ENCODE data around the gene CDH13.

CDH13 gene

DNA sequence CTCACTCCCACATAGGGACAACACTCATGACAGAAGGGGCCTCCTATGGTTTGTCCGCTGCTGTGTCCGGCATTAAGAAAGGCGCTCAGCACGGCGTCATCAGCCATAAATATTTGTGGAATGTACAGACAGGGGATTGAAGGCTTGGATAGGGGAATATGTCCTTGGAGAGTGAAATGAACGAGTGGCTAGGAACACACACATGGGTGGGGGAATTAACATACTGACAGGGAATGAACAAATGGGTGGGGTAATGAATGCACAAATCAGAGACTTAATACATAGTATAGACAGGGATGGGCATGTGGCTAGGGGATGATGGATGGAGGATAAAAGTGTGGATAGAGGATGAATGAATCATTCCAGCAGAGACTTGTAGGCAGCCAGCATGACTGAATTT, 1027.0 kb downstream of the CDH13 start:
- no peak for DNase-seq

DNA sequence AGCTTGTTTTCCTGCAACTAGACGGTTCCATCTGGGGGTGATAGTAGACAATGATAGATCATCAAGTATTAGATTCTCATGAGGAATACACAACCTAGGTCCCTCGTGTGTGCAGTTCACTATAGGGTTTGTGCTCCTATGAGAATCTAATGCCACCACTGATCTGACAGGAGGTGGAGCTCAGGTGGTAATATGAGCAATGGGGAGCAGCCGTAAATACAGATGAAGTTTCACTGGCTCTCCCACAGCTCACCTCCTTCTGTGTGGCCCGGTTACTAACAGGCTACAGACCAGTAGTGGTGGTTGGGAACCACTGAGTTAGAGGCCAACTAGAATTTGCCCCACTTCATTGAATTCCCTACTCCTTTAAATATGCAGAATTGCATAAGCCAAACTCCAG, 1033.5 kb downstream of the CDH13 start:
- no peak for DNase-seq

DNA sequence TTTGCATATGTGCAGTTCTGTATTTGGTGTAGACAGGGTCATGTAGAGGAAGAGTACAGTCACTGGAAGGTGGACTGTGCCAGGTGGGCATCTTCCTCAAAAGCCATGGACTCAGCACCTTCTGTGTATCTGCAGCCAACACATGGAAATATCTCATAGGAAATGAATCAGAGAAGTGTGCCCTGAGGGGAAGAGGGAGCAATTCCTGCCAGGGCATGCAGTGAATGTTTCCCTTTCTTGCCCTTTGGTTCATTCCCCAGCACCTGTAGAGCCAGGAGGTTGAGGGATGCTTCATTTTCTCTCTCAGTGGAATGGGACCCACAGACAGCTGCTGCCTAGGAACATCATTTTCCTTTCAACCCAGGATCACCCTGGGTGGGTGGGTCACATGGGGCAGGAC, 1034.9 kb downstream of the CDH13 start:
- DNase-seq: no peak

DNA sequence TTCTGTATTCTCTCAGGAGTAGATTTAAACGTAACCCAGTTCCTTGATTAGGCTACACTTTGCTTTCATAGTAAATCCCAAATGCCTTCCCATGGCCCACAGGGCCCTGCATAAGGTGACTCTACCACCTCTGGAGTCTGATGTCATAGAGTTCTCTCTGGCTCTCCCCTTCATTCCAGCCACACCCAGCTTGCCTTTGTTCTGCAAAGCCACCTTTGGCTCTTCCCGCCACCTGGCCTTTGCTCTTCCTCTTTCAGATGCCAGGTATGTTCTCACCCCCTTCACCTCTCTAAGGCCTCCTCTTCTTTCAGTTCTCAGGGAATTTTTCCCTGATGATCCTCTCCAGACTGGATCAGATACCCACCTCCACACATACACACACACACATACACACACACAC, 1039.7 kb downstream of the CDH13 start:
- no peak for DNase-seq

DNA sequence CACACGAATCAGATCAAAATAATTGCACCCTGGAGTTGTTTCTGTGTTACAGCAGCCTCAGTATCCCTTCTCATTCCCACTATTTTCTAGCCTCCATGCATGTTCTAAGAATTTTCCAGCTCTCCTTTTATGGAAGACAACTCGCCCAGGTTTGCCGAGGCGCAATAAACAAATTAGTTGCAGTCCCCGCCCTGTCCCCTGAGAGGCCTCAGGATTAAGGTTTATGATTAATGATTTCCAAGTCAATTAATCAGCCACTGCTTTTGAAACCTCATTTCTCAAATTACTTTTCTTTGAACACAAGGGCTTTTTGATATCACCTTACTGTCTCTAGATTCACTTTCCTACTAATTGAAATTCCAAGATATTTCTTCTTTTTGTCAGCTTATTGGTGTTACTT, 1042.7 kb downstream of the CDH13 start:
- no peak for DNase-seq

DNA sequence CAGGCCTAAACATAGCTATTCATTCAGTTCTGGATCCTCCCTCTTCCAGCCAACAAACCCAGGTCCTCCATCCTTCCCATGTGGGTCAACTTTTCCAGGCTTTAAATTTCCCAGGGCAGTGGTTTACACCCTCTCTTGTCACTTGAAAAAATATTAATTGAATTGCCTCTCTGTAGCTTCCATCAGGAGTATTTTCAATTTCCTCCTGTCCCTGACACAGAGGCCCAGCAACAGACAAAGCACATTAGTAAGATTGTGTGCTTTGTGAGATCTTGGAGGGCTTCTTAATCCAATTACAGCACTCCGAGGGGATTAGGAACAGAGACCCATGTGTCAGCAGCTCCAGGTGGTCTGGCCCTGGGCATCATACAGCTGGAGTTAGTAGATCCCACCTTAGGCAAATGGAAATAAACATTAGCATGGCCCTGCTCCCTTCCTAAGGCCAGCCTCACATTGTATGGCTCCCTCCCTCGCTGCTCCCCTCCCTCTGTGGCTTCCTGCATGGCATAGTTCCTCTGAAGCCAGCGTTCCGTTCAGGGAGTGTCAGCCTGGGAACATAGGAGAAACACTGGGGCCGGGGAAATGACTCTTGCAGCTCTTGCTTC, 1048.3 kb downstream of the CDH13 start:
- no peak for DNase-seq

DNA sequence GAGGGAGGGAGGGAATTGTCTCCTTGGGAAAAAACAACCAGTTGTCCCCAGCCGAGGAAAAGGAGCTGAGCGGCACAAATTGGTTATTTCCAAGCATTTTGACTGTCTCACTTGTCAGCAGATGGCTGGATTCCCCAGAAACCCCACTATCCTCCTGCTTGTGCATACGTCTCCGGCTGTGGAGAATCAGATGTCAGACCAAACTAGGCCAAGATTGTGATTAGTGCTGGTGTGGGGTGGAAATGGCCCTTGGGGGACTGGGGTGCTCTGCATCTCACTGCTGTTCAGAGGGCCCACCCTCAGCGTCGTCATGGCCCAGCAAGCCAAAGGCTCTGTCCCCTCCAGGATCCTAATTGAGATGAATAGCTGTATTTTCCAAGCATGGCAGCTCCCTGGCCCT, 1049.3 kb downstream of the CDH13 start:
- DNase-seq: no peak

DNA sequence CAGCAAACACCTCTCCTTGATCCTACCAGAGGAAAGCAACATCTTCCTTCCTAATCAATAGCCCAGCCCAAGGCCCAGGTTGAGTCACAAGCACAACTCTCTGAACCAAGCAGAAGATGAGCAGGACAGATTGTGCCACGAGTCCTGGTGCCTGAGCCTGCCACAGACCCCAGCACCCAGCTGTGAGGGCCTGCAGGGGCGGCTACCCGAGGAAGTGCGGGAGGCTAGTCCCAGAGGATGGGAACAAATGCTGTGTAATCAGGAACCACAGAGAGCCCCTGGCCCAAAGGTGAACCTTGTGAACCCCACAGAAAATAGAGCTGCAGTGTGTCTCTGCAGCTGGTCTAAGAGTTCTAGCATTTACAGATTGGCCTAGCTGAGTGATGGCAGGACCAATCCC, 1054.2 kb downstream of the CDH13 start:
- no peak for DNase-seq

DNA sequence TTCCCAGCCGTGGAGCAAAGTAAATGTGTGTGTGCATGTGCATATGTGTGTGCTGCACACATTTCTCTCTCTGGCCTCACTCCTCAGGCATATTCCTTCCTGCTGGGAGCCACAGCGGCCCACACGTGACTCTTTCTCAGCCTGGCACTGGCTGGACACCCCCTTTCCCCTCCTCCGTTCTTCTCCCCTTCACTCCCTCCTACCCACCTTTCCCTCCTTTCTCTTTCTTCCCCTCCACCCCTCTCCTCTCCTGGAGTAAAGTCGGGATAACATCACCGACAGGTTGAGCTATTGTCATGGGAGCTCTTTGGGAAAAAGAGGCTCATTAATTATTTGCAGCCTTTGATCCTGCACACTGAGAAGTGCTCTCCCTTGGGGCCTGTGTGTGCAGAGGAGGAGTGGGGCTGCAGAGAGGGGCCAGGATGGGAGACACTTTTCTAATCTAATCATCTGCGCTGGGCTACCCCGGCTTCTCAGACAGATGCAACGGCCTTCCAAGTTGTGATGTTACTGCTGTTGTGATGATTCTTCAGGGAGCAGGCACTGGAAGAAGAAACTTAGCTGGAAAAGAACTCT, 1054.7 kb downstream of the CDH13 start:
- no peak for DNase-seq

DNA sequence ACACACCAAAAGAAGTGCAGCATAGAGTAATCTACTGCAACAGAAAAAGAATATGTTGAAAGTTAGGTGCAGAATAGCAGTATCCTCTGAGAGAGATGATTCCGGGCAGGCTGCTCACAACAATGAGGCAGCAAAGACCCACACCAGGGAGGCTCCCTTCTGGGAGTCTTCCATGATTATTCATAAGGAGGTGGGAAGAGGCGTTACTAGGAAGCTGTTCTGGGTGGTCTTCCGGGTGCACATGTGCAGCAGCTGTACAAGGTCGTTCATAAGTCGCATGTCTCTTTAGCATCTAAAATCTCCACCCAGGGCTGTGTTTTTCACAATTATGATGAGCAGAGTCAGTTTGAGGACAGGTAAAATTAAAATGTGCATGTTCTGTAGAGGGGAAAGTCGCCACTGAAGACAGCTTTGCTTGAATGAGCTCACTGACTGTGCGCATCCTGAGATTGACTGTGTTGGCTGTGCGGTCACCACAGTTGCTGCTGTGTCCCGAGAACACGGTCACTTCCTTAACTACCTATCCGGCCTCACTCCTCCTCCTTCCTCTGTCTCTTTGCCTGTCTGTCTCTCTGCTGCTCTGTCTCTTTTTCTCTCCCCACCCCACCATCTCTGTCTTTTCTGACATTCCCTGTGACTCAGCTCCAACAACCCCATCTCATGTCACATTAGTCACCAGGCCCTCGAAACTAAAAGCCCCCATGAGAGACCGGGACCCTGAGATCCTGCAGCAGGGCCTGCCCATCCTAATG, 1055.5 kb downstream of the CDH13 start:
- DNase-seq: no peak

DNA sequence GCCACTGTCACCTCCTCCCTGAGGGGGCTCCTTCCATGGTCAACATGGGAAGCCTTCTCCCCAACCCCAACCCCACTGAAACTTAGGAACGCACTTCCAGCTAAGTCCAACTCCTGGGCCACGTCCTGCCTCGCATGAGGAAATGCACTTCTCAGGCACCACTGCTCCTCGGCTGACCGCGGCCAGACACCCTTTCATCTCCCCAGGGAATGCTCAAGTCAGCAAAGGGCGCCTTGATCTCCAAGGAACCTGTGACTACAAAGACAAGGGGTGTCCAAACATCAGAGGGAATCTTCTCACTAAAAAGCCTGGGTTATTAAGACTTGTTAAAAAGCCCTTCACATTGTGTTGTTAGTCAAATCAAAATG, 1056.1 kb downstream of the CDH13 start:
- no peak for DNase-seq

DNA sequence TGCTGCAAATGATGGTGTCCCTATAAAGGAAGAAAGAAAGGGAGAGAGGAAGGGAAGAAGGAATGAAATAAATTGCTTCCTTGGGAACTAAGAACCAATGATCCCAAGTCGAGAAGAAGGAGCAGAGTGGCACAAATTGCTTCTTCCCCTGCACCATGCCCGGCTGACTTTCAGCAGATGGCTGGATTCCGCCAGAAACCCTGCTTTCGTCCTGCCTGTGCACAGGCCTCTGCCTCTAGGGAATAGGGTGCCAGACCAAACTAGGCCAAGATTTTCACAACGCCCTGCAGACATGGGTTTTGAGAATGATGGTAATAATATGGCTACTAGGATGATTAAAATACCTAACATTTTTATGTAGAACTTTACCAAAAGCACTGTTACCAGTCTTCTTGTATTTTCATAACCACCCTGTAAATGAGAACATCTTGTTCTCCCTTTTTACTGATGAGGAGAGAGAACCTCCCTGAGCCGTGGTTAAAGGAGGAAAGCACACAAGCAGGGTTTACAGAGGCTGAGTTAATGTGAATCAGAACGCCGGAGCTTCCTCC, 1058.9 kb downstream of the CDH13 start:
- no peak for DNase-seq

DNA sequence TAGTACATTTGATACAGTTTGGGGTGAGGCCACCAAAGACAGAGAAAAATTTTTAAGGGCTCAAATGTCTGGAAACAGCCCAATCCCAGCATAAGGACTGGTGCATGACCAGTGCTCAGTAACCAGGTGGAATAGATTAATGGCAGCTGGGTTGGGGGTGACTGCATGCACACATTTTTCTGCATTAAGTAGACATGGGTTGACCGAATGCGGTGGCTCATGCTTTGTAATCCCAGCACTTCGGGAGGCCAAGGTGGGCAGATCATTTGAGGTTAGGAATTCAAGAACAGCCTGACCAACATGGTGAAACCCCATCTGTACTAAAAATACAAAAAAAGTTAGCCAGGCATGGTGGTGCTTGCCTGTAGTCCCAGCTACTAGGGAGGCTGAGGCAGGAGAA, 1060.0 kb downstream of the CDH13 start:
- no peak for DNase-seq

DNA sequence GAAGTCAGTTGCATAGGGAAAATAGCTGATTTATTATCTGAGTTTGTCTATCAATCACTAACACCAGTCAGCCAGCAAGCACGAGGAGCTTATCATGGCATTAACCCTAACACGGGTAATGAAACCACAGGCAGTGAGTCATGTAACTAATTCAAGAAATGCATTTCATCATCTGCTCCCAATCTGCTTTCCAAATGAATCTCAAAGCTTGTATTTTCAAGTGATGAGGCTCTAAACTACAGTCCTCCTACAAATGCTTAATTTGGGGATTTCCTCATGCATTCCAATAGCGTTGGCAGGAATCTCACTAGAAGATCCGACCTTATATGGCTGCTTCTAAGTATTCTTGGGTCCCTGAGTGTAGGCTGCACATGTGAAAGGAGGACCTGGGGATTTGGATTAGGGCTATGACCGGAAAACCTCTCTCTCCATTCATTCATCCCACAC, 1062.6 kb downstream of the CDH13 start:
- no peak for DNase-seq

DNA sequence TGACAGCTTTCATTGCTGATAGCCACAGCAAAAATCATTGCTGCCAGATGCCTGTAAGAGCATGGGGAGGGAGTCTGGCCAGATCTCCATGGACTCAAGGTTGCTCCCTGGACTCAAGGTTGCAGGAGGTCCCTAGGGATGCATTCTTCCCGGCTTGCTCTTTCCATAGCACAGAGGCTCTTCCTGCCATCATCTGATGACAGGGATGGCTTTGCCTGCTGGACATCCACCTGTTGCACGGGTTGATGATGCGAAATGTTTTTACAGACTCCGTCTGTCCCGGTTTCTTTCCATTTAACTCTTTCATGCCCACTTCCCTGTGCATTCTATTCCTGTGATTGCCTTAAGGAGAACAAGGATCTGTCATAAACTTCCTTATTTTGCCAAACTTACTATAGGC, 1065.5 kb downstream of the CDH13 start:
- DNase-seq: no peak

DNA sequence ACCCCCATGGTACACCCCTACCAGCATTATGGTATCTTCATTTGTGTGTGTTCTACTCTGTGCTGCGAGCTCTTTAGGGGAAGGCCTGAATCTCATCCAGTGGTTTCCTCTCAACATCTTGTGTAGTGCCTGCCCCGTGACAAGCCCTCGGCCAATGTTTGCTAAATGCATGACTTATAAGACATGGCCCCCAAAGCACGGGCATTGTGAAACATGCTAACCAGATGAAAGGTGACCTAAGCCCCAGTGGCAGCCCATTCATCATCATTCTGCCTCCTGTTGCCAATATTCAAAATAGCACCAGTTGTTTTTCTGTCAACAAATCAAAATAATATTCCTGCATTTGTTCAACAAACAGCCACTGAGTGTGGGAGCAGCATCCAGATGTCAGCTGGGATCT, 1072.2 kb downstream of the CDH13 start:
- DNase-seq: no peak

DNA sequence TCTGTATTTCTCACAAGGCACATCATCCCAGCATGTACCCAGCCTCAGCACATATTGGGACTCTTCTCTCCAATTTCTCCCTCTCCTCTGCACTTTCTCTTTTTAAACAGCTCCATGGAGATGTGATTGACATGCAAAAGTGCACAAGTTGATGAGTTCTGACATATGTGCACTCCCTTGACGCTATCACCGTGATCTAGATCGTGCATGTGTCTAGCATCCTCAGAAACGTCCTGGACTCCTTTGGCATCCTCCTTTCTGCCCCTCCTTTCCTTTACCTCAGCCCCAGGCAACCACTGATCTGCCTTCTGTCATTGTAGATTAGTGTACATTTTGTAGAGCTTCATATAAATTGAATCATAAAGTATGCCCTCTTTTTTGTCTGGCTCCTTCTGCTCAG, 1073.0 kb downstream of the CDH13 start:
- no peak for DNase-seq

DNA sequence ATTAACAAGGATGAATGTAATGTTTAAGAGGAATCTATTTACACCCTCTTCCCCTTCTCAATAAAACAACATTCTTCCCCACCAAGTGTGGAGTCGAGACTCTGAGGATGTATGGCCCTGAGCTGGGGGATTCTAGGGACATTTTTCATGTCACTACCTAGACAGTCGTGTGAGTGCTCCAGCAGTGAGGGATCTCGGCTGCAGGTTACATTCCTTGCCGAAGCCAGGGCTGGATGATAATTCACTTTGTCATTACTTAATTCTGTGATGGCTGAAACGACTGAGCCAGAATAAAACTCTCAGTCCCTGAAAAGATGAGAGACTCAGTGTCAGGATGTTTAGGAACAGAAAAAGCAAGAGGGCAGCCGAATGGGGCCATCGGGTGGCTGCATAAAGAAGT, 1074.1 kb downstream of the CDH13 start:
- no peak for DNase-seq

DNA sequence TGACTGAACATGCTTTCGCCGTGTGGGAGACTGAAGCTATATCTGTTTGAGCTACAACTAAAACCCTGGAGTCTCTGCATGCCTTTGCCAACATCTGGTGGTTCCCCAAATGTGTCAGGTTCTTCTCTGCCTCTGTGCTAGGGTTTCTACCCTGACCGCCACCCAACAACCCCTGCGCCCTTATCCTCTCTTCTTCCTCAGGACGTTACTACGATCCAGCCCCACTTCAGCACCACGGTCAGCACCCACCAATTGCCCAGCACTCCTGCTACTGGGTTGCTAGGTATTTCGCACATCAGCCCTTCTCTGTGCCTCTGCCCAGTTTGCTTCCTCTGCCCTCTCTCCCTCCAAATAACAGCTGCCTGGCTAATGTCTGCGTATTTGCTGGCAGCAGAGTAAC, 1074.7 kb downstream of the CDH13 start:
- no peak for DNase-seq

DNA sequence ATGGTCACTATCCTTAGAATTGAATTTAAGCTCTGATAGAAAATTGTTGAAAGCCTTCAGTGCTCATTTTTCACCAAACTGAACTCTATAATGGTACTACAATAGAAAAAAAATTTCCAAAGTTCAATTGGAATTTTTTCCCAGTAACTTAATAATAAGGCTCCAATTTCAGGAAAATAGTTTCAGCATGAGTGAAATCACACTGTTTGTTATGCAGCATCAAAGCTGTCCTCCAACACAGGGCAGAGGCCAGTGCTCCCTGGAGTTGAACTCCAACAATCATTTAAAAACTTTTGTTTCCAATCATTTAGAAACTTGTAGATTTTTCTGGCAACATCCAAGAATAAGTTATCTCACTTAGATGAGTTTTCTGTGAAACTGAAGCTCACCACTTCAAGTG, 1077.9 kb downstream of the CDH13 start:
- DNase-seq: no peak

DNA sequence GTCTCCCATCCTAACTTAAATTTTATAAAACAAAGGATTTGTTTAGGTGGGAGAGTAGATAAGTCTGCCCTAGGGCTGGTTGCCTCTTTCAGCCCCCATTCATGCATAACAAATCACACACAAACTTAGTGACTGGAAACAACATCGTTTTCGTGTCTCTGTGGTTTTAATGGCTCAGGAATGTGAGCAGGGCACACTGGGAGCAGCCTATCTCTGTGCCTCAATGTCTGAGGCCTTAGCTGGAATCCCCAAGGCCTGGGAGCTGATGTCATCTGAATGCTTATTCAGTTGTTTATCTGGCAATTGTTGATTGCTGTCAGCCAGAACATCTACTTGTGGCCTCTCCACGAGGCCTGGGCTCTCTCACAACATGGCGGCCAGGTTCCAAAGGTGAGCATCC, 1079.1 kb downstream of the CDH13 start:
- no peak for DNase-seq

DNA sequence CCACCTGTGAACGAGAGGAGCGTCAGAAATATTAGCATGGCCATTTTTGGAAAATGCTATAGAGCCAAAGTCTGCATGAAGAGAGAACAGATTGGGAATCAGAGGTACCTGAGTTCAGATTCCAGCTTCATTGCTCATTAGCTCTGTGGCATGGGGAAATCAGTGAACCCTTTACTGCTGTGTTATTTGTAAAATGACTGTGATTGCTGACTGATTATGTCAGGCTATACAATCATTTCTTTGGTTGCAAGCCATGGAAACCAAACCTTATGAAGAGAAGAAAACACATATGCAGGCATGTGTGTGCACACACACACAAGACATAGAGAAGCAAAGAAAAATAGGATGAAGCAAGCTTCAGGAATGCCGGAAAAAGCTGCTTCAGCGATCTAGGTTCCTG, 1079.6 kb downstream of the CDH13 start:
- DNase-seq: no peak

DNA sequence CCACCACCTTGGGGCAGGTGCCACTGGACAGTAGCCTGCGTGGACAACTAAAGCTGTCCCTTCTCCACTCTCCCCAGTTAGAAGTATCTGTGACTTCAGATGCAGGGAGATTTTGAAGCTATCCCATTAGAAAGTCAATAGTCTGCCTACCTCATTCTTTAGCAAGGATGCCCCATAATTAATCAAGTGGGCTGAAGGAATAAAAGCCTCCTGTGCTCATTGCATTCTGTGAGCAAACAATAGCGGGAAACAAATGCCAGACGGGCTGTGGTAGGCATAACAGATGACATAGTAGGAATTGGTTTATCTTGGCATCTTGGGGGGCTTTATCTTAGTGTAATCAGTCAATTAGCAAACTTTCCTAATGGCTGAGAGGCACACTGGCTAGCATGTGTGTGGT, 1084.3 kb downstream of the CDH13 start:
- no peak for DNase-seq

DNA sequence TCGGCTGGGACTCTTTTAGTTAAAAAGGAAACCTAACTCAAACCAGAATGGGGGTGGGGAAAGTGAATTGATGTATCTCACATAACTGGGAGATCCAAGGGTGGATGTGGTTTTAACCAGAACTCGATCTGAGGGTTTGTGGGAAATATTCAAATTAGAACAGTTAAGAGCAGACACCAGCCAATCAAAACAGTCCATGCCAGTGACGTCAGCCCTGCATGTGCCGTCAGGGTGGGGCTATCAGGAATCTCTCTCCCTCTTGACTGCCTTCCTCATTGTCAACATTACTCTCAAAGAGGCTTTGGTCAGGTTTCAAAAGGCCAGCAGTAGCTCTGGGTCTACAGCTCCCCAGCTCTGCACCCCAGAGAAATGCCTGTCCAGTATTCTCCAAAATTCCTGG, 1086.8 kb downstream of the CDH13 start:
- no peak for DNase-seq

DNA sequence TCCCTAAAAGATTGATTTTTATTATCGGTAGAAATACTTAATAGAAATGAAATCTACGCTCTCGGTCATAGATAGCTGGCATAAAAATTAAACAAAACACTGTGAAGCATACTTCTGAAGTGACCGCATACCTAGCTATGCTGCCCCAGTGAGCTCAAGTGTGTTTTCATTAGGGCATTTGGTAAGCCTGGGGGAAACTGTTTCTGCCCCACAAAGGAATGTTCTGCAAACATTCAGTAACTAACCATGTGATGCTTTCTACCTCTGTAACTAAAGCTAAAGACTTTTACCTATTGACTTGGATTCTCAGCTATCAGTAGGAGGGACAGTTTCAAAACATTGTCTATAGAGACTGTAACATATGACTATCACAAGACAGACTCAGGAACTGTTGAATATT, 1087.5 kb downstream of the CDH13 start:
- no peak for DNase-seq
